Activated CD8-positive, alpha-beta memory T cell treated with anti-CD3 and anti-CD28 coated beads, Interleukin-2, amount 10 ng/mL, durations not matched to agents 7 days and 5 days (primary cell): ENCODE measurements around the gene HOGA1. TPM values are rescaled to one million over a fixed set of nuclear protein-coding genes. Genes with fewer than 3 reads are reported as not detected.
"Not testable (repeated sequence)": the region's sequence is repeated elsewhere in the genome, so short reads cannot be mapped to it uniquely, and the experiment has no call there.

Experiments used
- ATAC-seq: fragments of 150-1000 bp; cut with Tn5 transposase; one replicate; pipeline ENCODE4 v1.10.0; 2021; ENCODE audit warnings: moderate library complexity
- CTCF ChIA-PET: fragments of 350-600 bp; sonication (Branson Sonifier 250); formaldehyde crosslinking; loops from one replicate; lab custom pipeline; 2021; ENCODE audit warnings: antibody characterized with exemption; lab: Charles Lee
- DNase-seq: peaks from one replicate; pipeline ENCODE4 v3.0.0-alpha.2; 2020
- H3K27ac Mint-ChIP-seq: one replicate; pipeline ENCODE4 v1.8.0; 2021; ENCODE audit warnings: mild to moderate bottlenecking, mixed read lengths
- H3K27me3 Mint-ChIP-seq: one replicate; pipeline ENCODE4 v1.8.0; 2021; ENCODE audit warnings: mixed read lengths
- H3K36me3 Mint-ChIP-seq: one replicate; pipeline ENCODE4 v1.8.0; 2021; ENCODE audit warnings: mild to moderate bottlenecking, mixed read lengths
- H3K4me1 Mint-ChIP-seq: one replicate; pipeline ENCODE4 v1.8.0; 2021; ENCODE audit warnings: mixed read lengths
- H3K4me3 Mint-ChIP-seq: one replicate; pipeline ENCODE4 v1.8.0; 2021; ENCODE audit warnings: mild to moderate bottlenecking, moderate library complexity, mixed read lengths
- H3K9me3 Mint-ChIP-seq: one replicate; pipeline ENCODE4 v1.8.0; 2022; ENCODE audit warnings: low read depth, mixed read lengths
- total RNA-seq, 2 experiments: library from RNA; stranded (reverse); gene quantifications; one replicate each; pipeline ENCODE4 v1.2.3, GENCODE V29; 2021

Gene HOGA1
- total RNA-seq, 2 experiments from 2014 or later: not detected

- H3K27ac Mint-ChIP-seq: peak overlapping the region; percentile 88
- no peaks in the 10 kb centered on the region for H3K27me3 Mint-ChIP-seq
- peaks cover 26% of the 10 kb centered on the region for H3K4me1 Mint-ChIP-seq
- CTCF ChIA-PET: interaction anchor here (1.0 to 2.8 kb wide), 7 partner anchors 8 to 69 kb away, joined by 3 to 8 read pairs (median 3); partner anchors contain the start of gene ANKRD2
- ATAC-seq: no peak
- H3K36me3 Mint-ChIP-seq: peaks cover 18% of the 10 kb centered on the region
- DNase-seq: peak; percentile 52
- H3K9me3 Mint-ChIP-seq: no peaks in the 10 kb centered on the region
- H3K4me3 Mint-ChIP-seq: peak overlapping the region; percentile 94
Observed at GRCh38 chr10:97640868-97641811, 57.0 kb downstream of the HOGA1 start.

- Mint-ChIP-seq H3K4me1 (peaks cover 29% of the 10 kb centered on the region), H3K4me3 (peak overlapping the region; percentile 24), H3K36me3 (peaks cover 18% of the 10 kb centered on the region)
- DNase-seq, H3K27me3 Mint-ChIP-seq, ATAC-seq, H3K27ac Mint-ChIP-seq, H3K9me3 Mint-ChIP-seq: not testable (repeated sequence)
- CTCF ChIA-PET: interaction anchor here (1.4 to 2.8 kb wide), 3 partner anchors 20 to 71 kb away, joined by 3 to 8 read pairs (median 3); partner anchors contain the start of gene ANKRD2
Observed at GRCh38 chr10:97642471-97643159, 58.4 kb downstream of the HOGA1 start.

- Mint-ChIP-seq H3K27ac (no peak overlapping the region), H3K27me3 (no peaks in the 10 kb centered on the region), H3K4me1 (peaks cover 32% of the 10 kb centered on the region), H3K9me3 (no peaks in the 10 kb centered on the region), H3K4me3 (peak overlapping the region; percentile 16), H3K36me3 (peaks cover 18% of the 10 kb centered on the region)
- CTCF ChIA-PET: no interaction called here
- ATAC-seq (no peak), DNase-seq (no peak)
Observed at GRCh38 chr10:97643441-97643985, 59.3 kb downstream of the HOGA1 start.

DNA sequence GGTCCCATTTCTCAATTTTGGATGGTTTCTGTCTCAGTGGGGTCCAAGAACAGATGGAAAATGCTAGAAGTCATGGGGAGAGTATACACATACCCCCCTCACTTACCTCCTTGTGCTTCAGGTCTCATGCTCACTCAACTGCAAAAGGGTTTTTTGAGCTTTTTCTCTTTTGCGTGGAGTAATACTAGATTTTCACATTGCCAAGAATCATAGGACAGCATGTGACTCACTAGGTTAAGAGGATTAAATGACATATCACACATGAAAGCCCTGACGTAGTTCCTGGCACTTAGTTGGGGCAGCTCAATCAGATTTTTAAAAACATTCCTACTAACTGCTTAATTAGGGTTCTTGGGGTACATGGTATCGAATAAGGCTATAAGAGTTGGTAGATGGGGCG lies 60.7 kb downstream of the HOGA1 start:
- CTCF ChIA-PET: interaction anchor here (0.6 to 1.7 kb wide), 2 partner anchors 18 to 65 kb away, joined by 3 read pairs; no protein-coding TSS in a partner anchor
- no peak for ATAC-seq
- H3K9me3 Mint-ChIP-seq: no peaks in the 10 kb centered on the region
- H3K27ac Mint-ChIP-seq: no peak overlapping the region
- peaks cover 42% of the 10 kb centered on the region for H3K4me1 Mint-ChIP-seq
- DNase-seq: no peak
- no peaks in the 10 kb centered on the region for H3K27me3 Mint-ChIP-seq
- peaks cover 21% of the 10 kb centered on the region for H3K36me3 Mint-ChIP-seq
- H3K4me3 Mint-ChIP-seq: no peak overlapping the region

DNA sequence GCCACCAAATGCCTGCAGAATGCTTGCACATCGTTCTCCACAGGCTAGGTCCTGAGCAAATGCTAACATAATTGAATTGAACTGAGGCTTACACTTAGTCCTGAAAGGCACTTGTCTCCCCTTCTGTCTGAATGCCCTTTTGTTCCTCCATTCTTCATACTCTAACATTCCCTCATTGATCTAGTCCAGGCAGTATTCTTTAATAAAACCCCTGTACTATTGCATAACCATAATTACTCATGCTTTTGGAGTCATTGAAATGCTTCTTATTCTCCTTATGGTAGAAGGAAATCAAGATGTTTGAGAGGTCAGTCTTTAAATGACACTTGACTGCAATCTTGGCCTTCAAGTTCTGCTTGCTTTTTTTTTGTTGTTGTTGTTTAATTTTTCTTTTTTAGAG lies 63.4 kb downstream of the HOGA1 start:
- ATAC-seq: no peak
- CTCF ChIA-PET: no interaction called here
- peaks cover 28% of the 10 kb centered on the region for H3K36me3 Mint-ChIP-seq
- H3K27ac Mint-ChIP-seq: no peak overlapping the region
- H3K4me3 Mint-ChIP-seq: no peak overlapping the region
- no peaks in the 10 kb centered on the region for H3K9me3 Mint-ChIP-seq
- H3K4me1 Mint-ChIP-seq: peaks cover 27% of the 10 kb centered on the region
- H3K27me3 Mint-ChIP-seq: no peaks in the 10 kb centered on the region
- DNase-seq: no peak

GRCh38 chr10:97648562-97649404 lies 64.6 kb downstream of the HOGA1 start:
- H3K4me1 Mint-ChIP-seq: peaks cover 19% of the 10 kb centered on the region
- peak; percentile 100 for ATAC-seq
- peak overlapping the region; percentile 82 for H3K27ac Mint-ChIP-seq
- CTCF ChIA-PET: interaction anchor here (0.7 to 1.8 kb wide), 8 partner anchors 8 to 95 kb away, joined by 3 to 8 read pairs (median 4); partner anchors contain the start of genes AVPI1 and PI4K2A
- peak; percentile 67 for DNase-seq
- H3K4me3 Mint-ChIP-seq: no peak overlapping the region
- no peaks in the 10 kb centered on the region for H3K27me3 Mint-ChIP-seq
- H3K9me3 Mint-ChIP-seq: no peaks in the 10 kb centered on the region
- peaks cover 30% of the 10 kb centered on the region for H3K36me3 Mint-ChIP-seq

DNA sequence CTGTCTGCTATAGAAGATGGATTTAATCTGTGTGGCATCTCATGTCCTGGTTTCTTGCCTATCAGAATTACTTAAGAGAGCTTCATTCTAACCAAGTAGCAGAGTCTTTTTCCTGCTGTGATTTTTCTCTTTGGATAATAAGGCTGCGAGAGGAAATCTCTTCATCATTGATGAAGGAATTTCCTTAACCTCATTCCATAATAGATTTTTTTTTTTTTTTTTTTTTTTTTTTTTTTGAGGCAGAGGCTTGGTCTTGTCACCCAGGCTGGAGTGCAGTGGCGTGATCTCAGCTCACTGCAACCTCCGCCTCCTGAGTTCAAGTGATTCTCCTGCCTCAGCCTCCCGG lies 65.2 kb downstream of the HOGA1 start:
- CTCF ChIA-PET: interaction anchor here (0.7 to 1.8 kb wide), 8 partner anchors 9 to 96 kb away, joined by 3 to 8 read pairs (median 4); partner anchors contain the start of genes AVPI1 and PI4K2A
- not testable (repeated sequence) for H3K4me3 Mint-ChIP-seq, H3K9me3 Mint-ChIP-seq, DNase-seq, ATAC-seq, H3K27me3 Mint-ChIP-seq
- H3K27ac Mint-ChIP-seq: peak overlapping the region; percentile 82
- peaks cover 32% of the 10 kb centered on the region for H3K36me3 Mint-ChIP-seq
- peaks cover 19% of the 10 kb centered on the region for H3K4me1 Mint-ChIP-seq

DNA sequence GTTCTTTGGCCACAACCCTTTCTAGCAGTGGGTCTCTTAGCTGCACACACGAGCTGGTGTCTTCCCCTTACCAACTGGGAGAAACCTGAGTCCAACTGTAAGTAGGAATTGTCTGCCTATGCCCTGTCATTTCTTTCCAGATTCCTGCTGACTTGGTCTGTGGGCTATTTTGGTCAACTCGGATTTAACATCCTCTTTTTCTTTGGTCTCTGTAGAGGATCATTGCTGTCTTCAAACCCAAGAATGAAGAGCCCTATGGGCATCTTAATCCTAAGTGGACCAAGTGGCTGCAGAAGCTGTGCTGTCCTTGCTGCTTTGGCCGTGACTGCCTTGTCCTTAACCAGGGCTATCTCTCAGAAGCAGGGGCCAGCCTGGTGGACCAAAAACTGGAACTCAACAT lies 66.5 kb downstream of the HOGA1 start:
- Mint-ChIP-seq H3K27ac (no peak overlapping the region), H3K27me3 (no peaks in the 10 kb centered on the region), H3K9me3 (no peaks in the 10 kb centered on the region), H3K4me3 (no peak overlapping the region), H3K4me1 (peaks cover 18% of the 10 kb centered on the region), H3K36me3 (peaks cover 23% of the 10 kb centered on the region)
- DNase-seq (no peak), ATAC-seq (no peak)
- CTCF ChIA-PET: no interaction called here

DNA sequence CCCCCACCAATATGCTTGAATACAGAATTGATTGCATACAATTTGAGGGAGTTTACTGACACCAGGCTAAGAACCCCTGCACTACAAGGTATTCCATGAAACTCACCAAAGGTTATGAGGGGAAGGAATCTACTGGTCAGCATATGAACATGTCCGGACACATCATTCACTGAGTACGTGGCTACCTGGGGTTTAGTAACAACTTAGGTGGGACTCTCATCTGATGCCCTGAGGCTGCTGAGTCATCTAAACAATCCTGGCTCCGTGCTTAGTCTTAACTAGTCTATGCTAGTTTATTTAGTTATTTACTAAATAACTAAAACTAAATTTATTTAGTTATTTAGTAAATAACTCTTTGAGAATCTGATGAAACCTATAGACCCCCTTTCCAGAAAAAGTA lies 67.6 kb downstream of the HOGA1 start:
- CTCF ChIA-PET: no interaction called here

GRCh38 chr10:97656777-97657176 lies 72.6 kb downstream of the HOGA1 start:
- no peaks in the 10 kb centered on the region for H3K4me1 Mint-ChIP-seq
- H3K36me3 Mint-ChIP-seq: peaks cover 26% of the 10 kb centered on the region
- H3K27ac Mint-ChIP-seq: no peak overlapping the region
- no peak for DNase-seq
- H3K9me3 Mint-ChIP-seq: no peaks in the 10 kb centered on the region
- no peak overlapping the region for H3K4me3 Mint-ChIP-seq
- ATAC-seq: no peak
- no peaks in the 10 kb centered on the region for H3K27me3 Mint-ChIP-seq
- CTCF ChIA-PET: interaction anchor here (2.3 kb wide), 1 partner anchor 44 kb away, joined by 5 read pairs; no protein-coding TSS in a partner anchor

More for the DNA sequence above, 67.6 kb downstream of the HOGA1 start:
- H3K9me3 Mint-ChIP-seq: no peaks in the 10 kb centered on the region
- H3K4me1 Mint-ChIP-seq: peaks cover 16% of the 10 kb centered on the region
- ATAC-seq: no peak
- no peak for DNase-seq
- H3K27me3 Mint-ChIP-seq: no peaks in the 10 kb centered on the region
- no peak overlapping the region for H3K4me3 Mint-ChIP-seq
- H3K27ac Mint-ChIP-seq: no peak overlapping the region
- H3K36me3 Mint-ChIP-seq: peaks cover 30% of the 10 kb centered on the region

GRCh38 chr10:97659589-97659988 lies 75.4 kb downstream of the HOGA1 start:
- H3K36me3 Mint-ChIP-seq: peaks cover 21% of the 10 kb centered on the region

More at GRCh38 chr10:97659589-97659988, 75.4 kb downstream of the HOGA1 start:
- no peak for ATAC-seq
- no peak for DNase-seq
- no peaks in the 10 kb centered on the region for H3K9me3 Mint-ChIP-seq
- H3K4me3 Mint-ChIP-seq: no peak overlapping the region
- H3K27me3 Mint-ChIP-seq: no peaks in the 10 kb centered on the region
- H3K27ac Mint-ChIP-seq: no peak overlapping the region
- no peaks in the 10 kb centered on the region for H3K4me1 Mint-ChIP-seq
- CTCF ChIA-PET: interaction anchor here (0.7 kb wide), 1 partner anchor 19 kb away, joined by 4 read pairs; no protein-coding TSS in a partner anchor
